ENCODE results near the gene RAB17.

RAB17 gene

DNA sequence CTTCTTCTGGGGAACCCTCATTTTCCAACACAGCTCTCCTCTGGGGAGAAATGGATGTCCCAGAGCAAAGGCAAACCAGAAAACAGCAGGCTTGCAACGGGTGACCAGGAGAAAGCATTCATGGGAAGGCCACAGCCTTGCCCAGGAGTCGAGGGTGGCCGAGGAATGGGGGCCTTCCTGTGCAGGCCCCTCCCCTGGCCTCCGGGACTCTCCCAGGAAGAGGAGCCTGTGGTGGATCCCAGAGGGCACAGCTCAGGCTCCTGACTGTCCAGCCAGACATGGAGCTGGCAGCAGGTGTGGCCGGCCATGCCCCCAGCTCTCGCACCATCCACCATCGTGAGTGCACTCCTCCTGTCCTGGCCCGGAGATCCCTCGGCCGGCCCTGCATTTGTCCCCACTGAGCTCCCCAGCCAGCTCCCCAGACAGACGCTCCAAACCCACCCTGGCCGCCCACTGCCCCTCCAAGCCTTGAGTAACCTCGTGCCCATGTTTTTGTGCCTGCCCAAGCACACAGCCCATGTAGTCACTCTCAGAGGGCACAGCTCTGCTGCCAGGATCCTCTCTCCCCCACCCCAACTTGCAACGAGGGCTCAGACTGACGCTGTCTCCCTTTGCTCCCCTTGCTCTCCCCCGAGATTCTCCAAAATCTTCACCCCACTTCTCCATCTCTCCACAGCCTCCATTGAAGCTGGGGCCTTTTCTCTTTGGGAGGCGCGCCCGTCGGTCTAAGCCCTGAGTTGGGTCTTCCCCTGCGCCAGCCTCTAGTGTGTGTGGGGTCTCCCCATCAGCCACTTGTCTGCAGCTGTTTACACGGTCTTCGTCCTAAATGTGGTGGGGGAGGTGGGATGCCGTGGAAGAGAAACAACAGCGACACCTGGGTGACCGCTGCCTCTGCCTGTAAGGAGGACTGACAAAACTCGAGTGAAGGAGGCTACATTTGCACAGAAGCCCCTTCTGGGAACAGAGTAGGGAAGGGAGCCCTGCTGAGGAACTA lies 14.4 kb downstream of the RAB17 start:
- DNase-seq, result no peak

GRCh38 chr2:237574894-237575868 lies 15.4 kb downstream of the RAB17 start:
- DNase-seq, result no peak

- DNase-seq, result no peak
These were observed 16.1 kb downstream of the RAB17 start for GRCh38 chr2:237574467-237574866.

- DNase-seq, result no peak
These were observed 16.7 kb downstream of the RAB17 start for GRCh38 chr2:237573721-237574415.

GRCh38 chr2:237572742-237573101 lies 17.8 kb downstream of the RAB17 start:
- no peak for DNase-seq

DNA sequence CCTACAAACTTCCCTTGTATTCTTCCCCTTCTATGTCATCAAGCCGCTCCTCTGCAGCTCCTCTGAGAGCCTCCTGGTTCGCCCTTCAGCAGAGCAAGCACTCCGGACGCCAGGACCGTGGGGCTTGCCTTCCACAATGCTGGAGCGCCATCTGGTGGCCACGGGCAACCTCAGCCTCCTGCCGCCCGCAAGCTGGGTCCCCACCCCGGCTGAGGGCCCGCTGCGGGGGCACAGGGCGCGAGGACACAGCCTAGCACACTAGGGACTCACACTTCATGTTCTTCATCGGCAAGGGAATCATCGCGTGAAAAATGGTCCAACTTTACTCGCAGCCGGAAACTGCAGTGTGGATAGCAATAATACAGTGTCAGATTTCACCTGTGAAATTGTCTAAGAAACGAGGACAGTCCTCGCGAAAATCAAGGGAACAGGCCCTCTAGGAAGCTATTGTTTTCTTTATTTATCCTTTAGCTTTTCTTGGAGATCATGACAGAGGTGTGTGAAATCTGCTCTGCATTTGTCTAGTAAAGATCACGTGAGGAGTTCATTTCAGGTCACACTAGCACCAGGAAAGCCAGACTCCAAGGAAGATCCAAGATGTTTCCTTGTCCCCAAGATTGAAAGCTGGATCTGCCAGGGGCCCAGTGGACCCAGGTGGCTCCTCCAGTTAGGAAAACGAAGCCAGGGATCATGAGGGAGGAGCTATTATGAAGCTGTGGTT lies 18.4 kb downstream of the RAB17 start:
- DNase-seq, result peak; percentile 89

DNA sequence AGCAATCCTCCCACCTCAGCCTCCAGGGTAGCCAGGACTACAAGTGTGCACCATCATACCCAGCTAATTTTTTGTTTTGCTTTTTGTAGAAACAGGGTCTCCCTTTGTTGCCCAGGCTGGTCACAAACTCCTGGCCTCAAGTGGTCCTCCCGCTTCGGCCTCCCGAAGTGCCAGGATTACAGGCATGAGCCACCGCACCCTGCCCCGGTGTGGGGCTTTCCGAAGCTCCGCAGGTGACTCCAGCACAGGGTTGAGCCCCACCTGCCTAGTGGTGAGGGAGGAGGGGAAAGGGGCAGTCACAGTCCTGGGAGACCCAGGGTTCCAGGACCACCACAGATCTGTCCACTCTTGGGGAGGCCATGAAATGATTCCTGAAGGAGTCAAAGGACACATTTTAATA lies 19.0 kb downstream of the RAB17 start:
- DNase-seq, result no peak

DNA sequence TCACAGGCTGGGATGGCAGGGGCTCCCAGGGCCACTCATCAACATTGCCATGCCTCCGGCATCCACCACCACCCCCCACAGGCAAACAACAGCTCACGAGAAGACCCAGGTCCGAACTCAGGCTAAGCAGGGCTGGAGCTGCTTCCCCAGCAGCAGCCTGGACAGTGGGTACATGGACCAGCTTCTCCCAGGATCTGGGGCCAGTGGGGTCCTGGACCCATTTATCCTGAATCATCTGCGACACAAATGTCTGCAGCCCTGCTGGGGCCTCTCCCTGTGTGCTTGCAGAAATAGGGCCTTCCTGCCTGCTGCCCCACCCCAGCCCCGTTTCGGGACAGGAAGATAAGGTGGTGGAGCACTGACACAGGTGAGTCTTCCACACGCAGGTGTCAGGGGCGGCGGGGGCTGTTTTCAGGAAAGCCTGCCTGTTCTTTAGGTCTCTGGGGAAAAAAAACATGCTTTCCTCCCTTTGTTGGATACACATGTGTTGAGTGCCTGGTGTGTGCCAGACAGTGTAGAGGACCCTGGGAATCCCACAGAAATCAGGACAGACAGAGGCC lies 19.7 kb downstream of the RAB17 start:
- no peak for DNase-seq

- no peak for DNase-seq
These were observed 20.6 kb downstream of the RAB17 start for GRCh38 chr2:237569896-237570295.

GRCh38 chr2:237569041-237569440 lies 21.5 kb downstream of the RAB17 start:
- no peak for DNase-seq

DNA sequence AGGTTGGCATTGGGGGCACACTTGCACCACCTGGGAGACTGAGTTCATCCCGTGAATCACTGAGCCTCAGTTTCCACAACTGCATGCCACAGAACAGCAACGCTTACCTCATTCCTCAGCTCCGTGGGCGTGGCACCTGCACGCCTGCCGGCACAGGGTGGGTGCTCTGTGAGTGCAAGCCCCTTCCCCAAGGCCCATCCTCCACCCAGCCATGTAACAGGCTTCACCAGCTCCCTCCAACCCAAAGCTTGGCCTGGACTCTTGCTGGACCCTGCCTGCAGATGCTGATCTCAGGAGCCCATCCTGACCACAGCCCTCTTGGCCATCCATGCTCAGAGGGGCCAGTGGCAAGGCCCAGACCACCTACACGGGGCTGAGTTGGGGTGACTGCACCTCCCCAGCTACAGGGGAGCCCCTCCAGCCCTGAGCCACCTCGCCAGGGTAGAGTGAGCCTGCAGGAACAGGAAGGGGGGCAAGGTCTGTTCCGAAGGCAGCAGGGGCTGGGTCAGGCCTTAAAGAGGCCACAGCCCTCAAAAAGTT lies 22.3 kb downstream of the RAB17 start:
- no peak for DNase-seq

DNA sequence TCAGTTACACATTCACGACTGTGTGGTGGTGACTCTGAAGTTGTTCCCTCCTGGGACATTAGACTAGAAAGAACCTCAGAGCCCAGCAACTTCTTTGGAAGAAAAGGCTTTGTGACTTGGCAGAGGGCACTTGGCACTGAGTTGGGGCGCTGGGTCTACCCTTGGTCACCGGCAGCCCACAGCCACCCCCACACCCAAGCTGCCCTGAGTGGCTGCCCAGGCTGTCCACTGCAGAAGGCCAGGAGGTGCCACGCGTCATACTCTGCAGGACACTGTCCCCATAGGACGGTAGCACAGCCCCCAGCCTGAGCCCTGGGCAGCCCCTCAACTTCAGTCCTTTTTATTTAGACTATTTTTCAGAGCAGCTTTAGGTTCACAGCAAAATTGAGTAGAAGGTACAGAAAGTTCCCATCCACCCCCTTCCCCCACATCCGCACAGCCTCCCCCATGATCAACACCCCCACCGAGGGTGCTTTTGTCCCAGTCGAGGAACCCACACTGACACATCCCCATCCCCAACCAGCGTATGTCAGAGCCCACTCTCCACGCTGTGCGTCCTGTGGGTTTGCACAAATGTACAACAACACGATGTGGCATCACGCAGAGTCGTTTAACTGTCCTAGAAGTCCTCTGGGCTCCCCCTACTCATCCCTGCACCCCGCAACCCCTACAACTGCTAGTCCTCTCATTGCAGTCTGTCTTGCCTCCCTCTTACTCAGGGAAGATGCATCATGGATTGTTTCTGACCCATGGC lies 23.1 kb downstream of the RAB17 start:
- DNase-seq, result no peak

DNA sequence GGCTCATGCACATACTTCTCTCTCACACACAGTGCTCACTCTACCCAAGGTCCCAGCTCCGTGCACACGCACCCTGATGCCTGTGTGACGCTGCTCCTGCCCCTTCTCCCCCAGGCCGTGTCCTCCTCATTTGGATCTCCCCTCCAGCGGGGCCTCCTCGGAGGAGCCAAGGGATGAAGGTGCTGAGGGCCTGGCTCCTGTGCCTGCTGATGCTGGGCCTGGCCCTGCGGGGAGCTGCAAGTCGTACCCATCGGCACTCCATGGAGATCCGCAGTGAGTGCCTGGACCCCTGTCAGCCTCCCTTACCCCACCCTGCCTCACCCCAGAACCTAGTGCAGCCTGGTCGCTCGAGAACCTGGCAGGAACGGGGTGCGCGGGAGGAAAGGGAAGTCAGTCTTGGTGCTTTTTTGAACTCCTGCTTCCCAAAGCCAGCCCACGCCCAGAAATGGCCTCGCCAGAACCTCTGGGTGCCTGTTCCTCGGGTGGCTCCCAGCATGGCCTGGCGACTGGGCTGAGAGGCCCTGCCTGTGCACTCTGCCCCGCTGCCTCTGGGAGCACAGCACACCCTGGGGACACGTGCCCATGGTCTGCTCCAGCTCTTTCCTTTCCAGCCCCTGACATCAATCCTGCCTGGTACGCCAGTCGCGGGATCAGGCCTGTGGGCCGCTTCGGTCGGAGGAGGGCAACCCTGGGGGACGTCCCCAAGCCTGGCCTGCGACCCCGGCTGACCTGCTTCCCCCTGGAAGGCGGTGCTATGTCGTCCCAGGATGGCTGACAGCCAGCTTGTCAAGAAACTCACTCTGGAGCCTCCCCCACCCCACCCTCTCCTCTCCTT lies 23.9 kb downstream of the RAB17 start, which contains the start of gene PRLH:
TSS of gene PRLH (plus strand) at position 174 of the 835 bp plus-strand sequence. CDS start at position 174, 0 bp downstream.
- no peak for DNase-seq

- no peak for DNase-seq
These were observed 24.6 kb downstream of the RAB17 start for GRCh38 chr2:237565974-237566373.

DNA sequence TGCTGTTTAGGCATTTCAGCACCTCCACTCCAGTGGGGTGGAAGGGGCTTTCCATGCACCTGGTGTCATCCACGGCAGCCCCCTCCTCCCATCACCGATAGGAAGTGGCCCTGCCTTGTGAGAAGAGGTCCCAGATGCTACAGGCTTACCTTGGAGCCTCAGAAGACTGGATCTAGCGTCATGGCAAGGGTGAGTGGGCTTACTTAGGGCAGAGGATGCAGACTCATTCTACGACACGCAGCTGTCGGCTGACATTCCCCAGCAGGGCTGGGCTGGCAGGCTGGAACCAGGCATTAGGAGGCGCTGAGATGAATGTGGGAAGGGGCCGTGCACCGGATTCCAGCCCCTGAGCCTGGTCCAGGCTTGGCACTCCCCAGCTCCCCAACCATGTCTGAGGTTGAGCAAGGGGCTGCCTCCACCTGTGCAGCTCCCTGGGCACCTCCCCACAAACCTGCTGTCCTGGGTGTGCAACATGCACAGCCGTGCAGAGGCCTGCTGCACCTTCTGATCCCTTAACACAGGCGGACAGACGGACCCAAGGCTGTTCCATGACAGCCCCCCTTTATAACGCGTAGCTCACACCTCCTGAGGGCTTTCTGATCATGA lies 25.9 kb downstream of the RAB17 start:
- DNase-seq, result no peak

- DNase-seq, result no peak
These were observed 26.7 kb downstream of the RAB17 start for GRCh38 chr2:237563816-237564215.

GRCh38 chr2:237561221-237561620 lies 29.3 kb downstream of the RAB17 start:
- DNase-seq, result no peak

DNA sequence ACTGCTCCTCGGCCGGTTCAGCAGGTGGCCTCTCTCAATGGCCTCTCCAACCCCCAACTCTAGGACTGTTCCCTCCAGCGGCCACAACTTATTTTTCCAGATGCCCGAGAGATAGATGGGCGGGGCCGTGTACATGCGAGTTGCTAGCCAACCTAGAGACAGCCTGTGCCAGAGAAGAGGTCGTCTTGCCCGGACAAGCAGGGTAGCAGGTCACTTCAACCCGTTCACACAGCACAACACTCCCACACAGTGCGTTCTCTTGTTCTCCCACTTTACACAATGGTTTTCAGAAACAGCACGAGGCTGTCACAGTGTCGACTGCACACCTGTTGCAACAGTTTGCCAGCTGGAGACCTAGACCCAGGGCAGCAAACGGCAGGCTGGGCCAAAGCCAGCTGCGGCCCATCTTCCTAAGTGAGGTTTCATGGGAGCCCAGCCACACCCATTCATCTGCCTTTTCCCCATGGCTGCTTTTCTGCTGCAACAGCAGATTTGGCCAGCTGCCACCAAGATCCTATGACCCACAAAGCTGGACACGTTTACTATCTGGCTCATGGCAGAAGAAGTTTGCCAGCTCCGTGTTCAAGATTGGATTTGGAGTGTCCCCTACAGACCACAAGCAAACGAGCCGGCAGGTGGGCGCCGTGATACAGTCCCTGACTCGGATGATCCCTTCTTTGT lies 31.4 kb downstream of the RAB17 start:
- DNase-seq, result no peak

DNA sequence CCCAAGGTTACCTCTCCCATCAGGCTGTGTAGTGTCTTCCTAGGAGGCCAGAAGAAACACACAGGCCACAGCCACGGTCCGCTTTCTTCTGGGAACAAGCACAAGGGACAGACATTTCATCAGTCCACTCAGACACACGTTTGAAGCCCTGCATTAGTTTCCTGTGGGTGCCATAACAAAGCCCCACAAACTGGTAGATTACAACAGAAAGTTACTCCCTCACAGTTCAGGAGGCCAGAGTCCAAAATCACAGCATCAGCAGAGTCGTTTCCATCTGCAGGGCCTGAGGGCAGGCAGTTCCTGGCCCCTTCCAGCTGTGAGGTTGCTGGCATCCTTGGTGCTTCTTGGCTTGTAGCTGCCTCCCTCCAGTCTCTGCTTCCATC lies 32.9 kb downstream of the RAB17 start:
- DNase-seq, result no peak
